Calu3 (cell line): ENCODE data around the gene BCAS3. TPM values are rescaled to one million over a fixed set of nuclear protein-coding genes. Genes with fewer than 3 reads are reported as not detected.

Source experiments
- BruUV-seq: library from RNA; stranded (reverse); fragments of 400-500 nt; replicated peaks from 2 replicates; lab custom pipeline; 2021; lab: Mats Ljungman, UMichigan
- CTCF ChIA-PET: fragments of 300-600 bp; sonication (Branson Sonifier 250); formaldehyde crosslinking; loops from one replicate; lab custom pipeline; 2022; ENCODE audit warnings: antibody characterized with exemption; lab: Charles Lee
- DNase-seq: peaks from one replicate; pipeline ENCODE4 v3.0.0; 2022
- H3K27ac Mint-ChIP-seq: one replicate; pipeline ENCODE4 v1.8.0; 2022; ENCODE audit warnings: mixed read lengths; ENCODE audit not compliant: unreplicated experiment
- H3K27me3 Mint-ChIP-seq: one replicate; pipeline ENCODE4 v1.8.0; 2022; ENCODE audit warnings: mixed read lengths; ENCODE audit not compliant: unreplicated experiment
- H3K36me3 Mint-ChIP-seq: one replicate; pipeline ENCODE4 v1.8.0; 2022; ENCODE audit warnings: mild to moderate bottlenecking, moderate library complexity, mixed read lengths; ENCODE audit not compliant: insufficient read depth, unreplicated experiment
- H3K4me1 Mint-ChIP-seq: one replicate; pipeline ENCODE4 v1.8.0; 2022; ENCODE audit warnings: mild to moderate bottlenecking, low read depth, mixed read lengths; ENCODE audit not compliant: unreplicated experiment
- H3K4me3 Mint-ChIP-seq: one replicate; pipeline ENCODE4 v1.8.0; 2022; ENCODE audit warnings: mild to moderate bottlenecking, low read depth, moderate library complexity, mixed read lengths; ENCODE audit not compliant: unreplicated experiment
- H3K9me3 Mint-ChIP-seq: one replicate; pipeline ENCODE4 v1.8.0; 2022; ENCODE audit warnings: low read depth, mixed read lengths; ENCODE audit not compliant: unreplicated experiment
- CTCF ChIP-seq: fragments of 200-600 bp; IDR thresholded peaks from one replicate; pipeline ENCODE4 v1.8.0; 2022; ENCODE audit warnings: antibody characterized with exemption; ENCODE audit not compliant: unreplicated experiment
- intact Hi-C: fragments of 100-400 bp; cut with micrococcal nuclease; formaldehyde crosslinking; loops from one replicate; pipeline ENCODE4 v1.10.0; 2022; ENCODE audit not compliant: unreplicated experiment
- total RNA-seq: library from RNA; stranded (reverse); gene quantifications from 2 replicates; pipeline ENCODE4 v1.2.3, GENCODE V29; 2022

BCAS3 gene
- total RNA-seq, 1 experiment from 2014 or later = 10.9 TPM

DNA sequence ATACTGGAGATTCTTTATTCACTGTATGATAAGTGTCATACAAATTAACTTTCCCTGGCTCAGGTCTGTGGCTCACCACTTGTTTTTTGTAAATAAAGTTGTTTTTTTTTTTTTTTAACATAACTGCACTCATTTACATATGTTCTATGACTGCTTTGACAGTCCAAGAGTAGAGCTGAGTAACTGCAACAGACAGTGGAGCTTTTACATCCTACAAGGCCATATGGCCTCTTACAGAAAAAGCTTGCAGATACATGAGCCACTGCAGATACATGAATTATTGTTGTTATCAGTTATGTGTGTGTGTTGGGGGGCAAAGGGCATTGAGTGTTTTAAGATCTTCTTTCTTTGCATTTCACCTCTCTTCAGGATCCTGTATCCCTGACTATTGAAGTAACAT, 311.7 kb downstream of the BCAS3 start:
- CTCF ChIA-PET = no interaction called here
- Mint-ChIP-seq H3K36me3 (no peaks in the 10 kb centered on the region), H3K4me3 (no peak overlapping the region), H3K27ac (no peak overlapping the region), H3K27me3 (no peaks in the 10 kb centered on the region), H3K9me3 (no peaks in the 10 kb centered on the region), H3K4me1 (no peaks in the 10 kb centered on the region)
- BruUV-seq = no TSS peak
- TF ChIP-seq CTCF = no peak
- intact Hi-C loops = no loop called here
- DNase-seq = no peak

DNA sequence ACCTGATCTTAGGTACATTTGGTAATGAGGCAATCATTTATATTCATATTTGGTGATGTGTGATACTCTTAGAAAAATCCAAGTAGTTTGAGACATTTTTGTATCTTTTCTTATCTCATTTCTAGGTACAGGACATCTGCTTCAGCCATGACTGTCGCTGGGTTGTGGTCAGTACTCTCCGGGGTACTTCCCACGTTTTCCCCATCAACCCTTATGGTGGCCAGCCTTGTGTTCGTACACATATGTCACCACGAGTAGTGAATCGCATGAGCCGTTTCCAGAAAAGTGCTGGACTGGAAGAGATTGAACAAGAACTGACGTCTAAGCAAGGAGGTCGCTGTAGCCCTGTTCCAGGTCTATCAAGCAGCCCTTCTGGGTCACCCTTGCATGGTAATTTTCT, 312.2 kb downstream of the BCAS3 start:
- H3K27me3 Mint-ChIP-seq = no peaks in the 10 kb centered on the region
- no peak for DNase-seq
- no peak overlapping the region for H3K4me3 Mint-ChIP-seq
- H3K4me1 Mint-ChIP-seq = no peaks in the 10 kb centered on the region
- no peak overlapping the region for H3K27ac Mint-ChIP-seq
- CTCF ChIA-PET = no interaction called here
- H3K36me3 Mint-ChIP-seq = no peaks in the 10 kb centered on the region
- no peaks in the 10 kb centered on the region for H3K9me3 Mint-ChIP-seq
- intact Hi-C loops = no loop called here
- TF ChIP-seq CTCF = no peak
- no TSS peak for BruUV-seq

DNA sequence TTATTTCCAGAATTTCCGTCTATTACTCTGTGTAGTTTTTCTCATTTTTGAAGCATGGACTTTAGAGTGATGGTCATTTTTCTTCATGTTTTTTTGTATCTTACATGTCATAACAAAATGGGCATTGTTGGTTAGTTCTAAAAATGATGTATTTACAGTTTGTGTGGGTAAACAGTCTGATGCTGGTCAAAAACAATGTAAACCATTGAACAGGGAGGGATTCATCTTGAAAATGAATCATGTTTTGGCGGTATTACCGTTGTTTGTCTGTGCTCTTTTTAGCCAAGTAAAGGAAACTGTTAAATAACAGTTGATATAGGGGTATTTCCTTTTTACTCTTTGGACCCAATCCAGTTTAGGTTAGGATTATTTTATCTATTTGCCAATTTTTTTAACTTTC, 315.8 kb downstream of the BCAS3 start:
- Mint-ChIP-seq H3K4me3 (no peak overlapping the region), H3K27ac (no peak overlapping the region), H3K36me3 (no peaks in the 10 kb centered on the region), H3K4me1 (no peaks in the 10 kb centered on the region), H3K27me3 (no peaks in the 10 kb centered on the region), H3K9me3 (no peaks in the 10 kb centered on the region)
- no peak for DNase-seq
- intact Hi-C loops = no loop called here
- no TSS peak for BruUV-seq
- TF ChIP-seq CTCF = no peak
- CTCF ChIA-PET = no interaction called here

DNA sequence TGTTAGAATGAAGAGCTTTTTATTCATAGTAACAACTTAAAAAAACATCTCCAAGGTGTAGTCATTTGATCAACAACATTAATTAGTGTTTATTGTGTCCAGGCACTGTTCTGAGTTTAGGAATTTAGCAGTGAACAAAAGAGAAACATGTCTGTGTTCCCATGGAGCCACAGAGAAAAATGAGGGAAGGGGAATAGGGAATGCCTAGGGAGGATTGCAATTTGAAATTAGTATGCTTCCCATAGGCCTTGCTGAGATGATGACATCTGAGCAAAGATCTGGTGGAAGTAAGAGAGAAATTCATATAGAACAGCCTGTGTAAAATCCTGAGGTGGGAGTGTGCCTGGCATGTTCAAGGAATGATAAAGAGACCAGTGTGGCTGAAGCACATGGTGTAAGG, 318.0 kb downstream of the BCAS3 start:
- TF ChIP-seq CTCF = no peak
- no peaks in the 10 kb centered on the region for H3K27me3 Mint-ChIP-seq
- H3K4me3 Mint-ChIP-seq = no peak overlapping the region
- DNase-seq = no peak
- CTCF ChIA-PET = no interaction called here
- no TSS peak for BruUV-seq
- H3K4me1 Mint-ChIP-seq = no peaks in the 10 kb centered on the region
- H3K27ac Mint-ChIP-seq = no peak overlapping the region
- H3K36me3 Mint-ChIP-seq = no peaks in the 10 kb centered on the region
- intact Hi-C loops = no loop called here
- H3K9me3 Mint-ChIP-seq = no peaks in the 10 kb centered on the region
